Activated naive CD8-positive, alpha-beta T cell treated with anti-CD3 and anti-CD28 coated beads, Interleukin-2, amount 50 U/mL, for 24 hours (primary cell): ENCODE data around the gene UBR1.
A peak's percentile ranks its signal among the peaks of the same experiment; 100 is the strongest.

ENCODE experiments used
- ATAC-seq: fragments of 150-1000 bp; cut with Tn5 transposase; one replicate; pipeline ENCODE4 v1.10.0; 2021
- DNase-seq: peaks from one replicate; pipeline ENCODE4 v3.0.0; 2021
- H3K27ac Mint-ChIP-seq: one replicate; pipeline ENCODE4 v1.8.0; 2021; ENCODE audit warnings: mild to moderate bottlenecking, mixed read lengths
- H3K27me3 Mint-ChIP-seq: one replicate; pipeline ENCODE4 v1.8.0; 2021; ENCODE audit warnings: mixed read lengths
- H3K36me3 Mint-ChIP-seq: one replicate; pipeline ENCODE4 v1.8.0; 2021; ENCODE audit warnings: low read depth, mixed read lengths
- H3K4me1 Mint-ChIP-seq: one replicate; pipeline ENCODE4 v1.8.0; 2021; ENCODE audit warnings: mixed read lengths
- H3K4me3 Mint-ChIP-seq: one replicate; pipeline ENCODE4 v1.8.0; 2021; ENCODE audit warnings: mild to moderate bottlenecking, moderate library complexity, mixed read lengths
- H3K9me3 Mint-ChIP-seq: one replicate; pipeline ENCODE4 v1.8.0; 2021; ENCODE audit warnings: mixed read lengths

Gene UBR1

DNA sequence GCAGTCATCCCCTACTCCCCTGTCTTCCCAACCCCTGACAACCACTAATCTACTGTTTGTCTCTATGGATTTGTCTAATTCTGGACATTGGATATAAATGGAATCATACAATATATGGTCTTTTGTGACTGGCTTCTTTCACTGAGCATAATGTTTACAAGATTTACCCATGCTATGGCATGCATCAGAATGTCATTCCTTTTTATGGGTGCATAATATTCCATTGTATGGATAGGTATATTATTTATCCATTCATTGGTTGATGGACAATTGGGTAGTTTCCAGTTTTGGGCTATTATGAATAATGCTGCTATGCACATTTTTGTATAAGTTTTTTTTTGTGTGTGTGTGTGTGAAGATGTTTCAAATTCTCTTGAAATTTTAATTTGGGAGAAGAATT lies 168.7 kb downstream of the UBR1 start:
- H3K9me3 Mint-ChIP-seq, result no peaks in the 10 kb centered on the region
- no peaks in the 10 kb centered on the region for H3K4me1 Mint-ChIP-seq
- no peak overlapping the region for H3K4me3 Mint-ChIP-seq
- H3K27ac Mint-ChIP-seq, result no peak overlapping the region
- no peaks in the 10 kb centered on the region for H3K27me3 Mint-ChIP-seq
- no peak for DNase-seq
- ATAC-seq, result no peak
- no peaks in the 10 kb centered on the region for H3K36me3 Mint-ChIP-seq

DNA sequence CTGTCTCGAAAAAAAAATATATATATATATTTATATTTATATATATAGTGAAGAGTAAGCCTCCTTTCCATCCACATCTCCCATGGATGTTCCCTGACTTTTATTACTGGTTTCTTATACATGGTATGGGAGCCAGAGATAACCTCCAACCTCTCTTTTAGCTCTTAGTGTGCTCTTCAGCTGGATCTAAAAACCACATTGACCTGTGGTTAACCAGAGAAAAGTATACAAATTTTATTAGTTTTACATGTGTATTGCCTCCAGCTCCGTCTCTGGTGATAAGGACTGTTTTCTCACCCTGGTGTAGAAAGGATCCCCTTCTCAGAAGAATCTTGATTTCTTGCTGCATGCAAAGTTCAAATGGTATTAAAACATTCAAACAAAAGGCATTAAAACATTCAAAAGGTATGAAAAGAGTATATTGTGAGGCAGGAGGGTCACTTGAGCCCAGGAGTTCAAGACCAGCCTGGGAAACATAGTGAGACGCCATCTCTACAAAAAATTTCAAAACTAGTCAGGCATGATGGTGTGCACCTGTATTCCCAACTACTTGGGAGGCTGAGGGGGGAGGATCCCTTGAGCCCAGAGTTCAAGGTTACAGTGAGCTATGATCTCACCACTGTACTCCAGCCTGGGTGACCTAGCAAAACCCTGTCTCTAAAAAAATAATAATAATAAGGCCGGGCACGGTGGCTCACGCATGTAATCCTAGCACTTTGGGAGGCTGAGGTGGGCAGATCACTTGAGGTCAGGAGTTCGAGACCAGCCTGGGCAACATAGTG lies 171.8 kb downstream of the UBR1 start:
- Mint-ChIP-seq H3K27ac (no peak overlapping the region), H3K27me3 (no peaks in the 10 kb centered on the region), H3K36me3 (no peaks in the 10 kb centered on the region), H3K4me3 (no peak overlapping the region), H3K9me3 (no peaks in the 10 kb centered on the region), H3K4me1 (no peaks in the 10 kb centered on the region)
- DNase-seq, result no peak
- ATAC-seq, result no peak

DNA sequence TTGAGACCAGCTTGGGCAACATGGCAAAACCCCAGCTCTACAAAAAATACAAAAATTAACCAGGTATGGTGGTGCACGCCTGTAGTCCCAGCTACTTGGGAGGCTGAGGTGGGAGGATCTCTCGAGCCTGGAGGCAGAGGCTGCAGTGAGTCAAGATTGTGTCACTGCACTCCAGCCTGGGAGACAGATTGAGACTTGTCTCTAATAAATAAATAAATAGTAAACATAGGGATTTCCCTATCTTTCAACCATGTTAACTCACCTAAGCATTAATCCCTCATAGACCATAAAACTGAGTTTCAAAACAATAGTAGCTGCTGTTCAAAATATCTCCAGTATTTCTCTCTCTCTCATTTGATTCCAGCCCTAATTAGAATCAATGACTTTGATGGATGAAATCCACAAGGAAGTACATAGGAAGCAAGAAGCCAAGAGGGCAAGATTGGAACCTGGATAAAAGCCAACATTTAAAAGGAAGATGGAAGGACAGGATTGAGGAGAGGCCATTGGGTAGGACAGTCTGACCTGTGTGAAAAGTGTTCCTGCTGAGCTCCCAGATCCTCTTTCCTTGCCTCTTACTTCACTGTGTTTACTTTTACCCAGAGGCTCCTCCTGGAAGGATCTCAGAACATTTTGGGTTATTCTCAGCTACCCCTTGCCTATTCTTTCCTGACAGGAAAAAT lies 172.9 kb downstream of the UBR1 start:
- no peak for ATAC-seq
- H3K36me3 Mint-ChIP-seq, result no peaks in the 10 kb centered on the region
- no peaks in the 10 kb centered on the region for H3K27me3 Mint-ChIP-seq
- no peak overlapping the region for H3K27ac Mint-ChIP-seq
- no peaks in the 10 kb centered on the region for H3K9me3 Mint-ChIP-seq
- no peaks in the 10 kb centered on the region for H3K4me1 Mint-ChIP-seq
- no peak overlapping the region for H3K4me3 Mint-ChIP-seq
- DNase-seq, result no peak

DNA sequence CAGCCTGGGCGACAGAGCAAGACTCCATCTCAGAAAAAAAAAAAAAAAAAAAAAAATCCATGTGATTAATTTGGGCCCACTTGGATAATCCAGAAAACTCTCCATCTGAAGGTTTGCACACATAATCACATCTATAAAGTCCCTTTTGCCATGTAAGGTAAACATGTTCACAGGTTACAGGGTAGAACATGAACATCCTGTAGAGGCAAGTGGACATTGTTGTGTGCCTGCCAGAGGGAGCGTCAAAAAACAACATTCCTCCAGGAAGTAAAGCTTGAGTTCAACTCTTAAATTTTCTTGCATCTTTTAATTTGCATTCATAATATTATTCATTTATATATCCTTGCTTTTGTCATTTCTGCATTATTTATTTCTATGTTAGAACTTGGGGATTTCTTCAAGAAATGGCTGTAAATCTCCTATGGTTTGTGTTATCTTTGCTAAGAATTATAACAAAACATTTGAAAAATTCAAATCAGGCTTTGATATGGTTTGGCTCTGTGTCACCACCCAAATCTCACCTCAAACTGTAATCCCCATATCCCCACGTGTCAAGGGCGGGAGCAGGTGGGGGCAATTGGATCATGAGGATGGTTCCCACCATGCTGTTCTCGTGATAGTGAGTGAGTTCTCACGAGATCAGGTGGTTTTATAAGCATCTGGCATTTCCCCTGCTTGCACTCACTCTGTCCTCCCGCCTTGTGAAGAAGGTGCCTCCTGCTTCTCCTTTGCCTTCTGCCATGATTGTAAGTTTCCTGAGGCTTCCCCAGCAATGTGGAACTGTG lies 173.9 kb downstream of the UBR1 start:
- no peaks in the 10 kb centered on the region for H3K4me1 Mint-ChIP-seq
- no peak for ATAC-seq
- no peak for DNase-seq
- H3K9me3 Mint-ChIP-seq, result no peaks in the 10 kb centered on the region
- no peak overlapping the region for H3K4me3 Mint-ChIP-seq
- H3K36me3 Mint-ChIP-seq, result no peaks in the 10 kb centered on the region
- H3K27ac Mint-ChIP-seq, result no peak overlapping the region
- no peaks in the 10 kb centered on the region for H3K27me3 Mint-ChIP-seq

DNA sequence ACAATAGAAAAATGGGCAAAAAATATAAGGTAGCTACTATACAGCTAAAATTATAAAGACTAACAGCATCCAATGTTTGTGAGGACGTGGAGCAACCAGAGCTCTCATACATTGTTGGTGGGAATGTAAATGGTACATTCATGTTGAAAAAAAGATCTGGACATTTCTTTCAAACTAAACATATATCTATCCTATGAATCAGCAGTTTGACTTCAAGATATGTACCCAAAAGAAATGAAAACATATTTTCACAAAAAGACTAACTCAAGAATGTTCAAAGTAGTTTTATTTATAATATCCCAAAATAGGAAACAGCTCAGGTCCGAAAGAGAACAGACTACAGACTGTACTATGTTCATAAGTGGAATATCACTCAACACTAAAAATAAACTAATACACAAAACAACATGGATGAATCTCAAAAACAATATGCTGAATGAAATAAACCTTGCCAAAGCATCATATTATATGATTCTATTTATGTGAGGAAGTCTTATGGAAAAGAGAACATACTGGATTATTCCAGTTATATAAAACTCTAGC lies 176.5 kb downstream of the UBR1 start:
- ATAC-seq (no peak), DNase-seq (no peak)
- H3K27me3 Mint-ChIP-seq, result no peaks in the 10 kb centered on the region
- no peak overlapping the region for H3K27ac Mint-ChIP-seq
- no peaks in the 10 kb centered on the region for H3K9me3 Mint-ChIP-seq
- no peaks in the 10 kb centered on the region for H3K36me3 Mint-ChIP-seq
- no peak overlapping the region for H3K4me3 Mint-ChIP-seq
- H3K4me1 Mint-ChIP-seq, result no peaks in the 10 kb centered on the region

DNA sequence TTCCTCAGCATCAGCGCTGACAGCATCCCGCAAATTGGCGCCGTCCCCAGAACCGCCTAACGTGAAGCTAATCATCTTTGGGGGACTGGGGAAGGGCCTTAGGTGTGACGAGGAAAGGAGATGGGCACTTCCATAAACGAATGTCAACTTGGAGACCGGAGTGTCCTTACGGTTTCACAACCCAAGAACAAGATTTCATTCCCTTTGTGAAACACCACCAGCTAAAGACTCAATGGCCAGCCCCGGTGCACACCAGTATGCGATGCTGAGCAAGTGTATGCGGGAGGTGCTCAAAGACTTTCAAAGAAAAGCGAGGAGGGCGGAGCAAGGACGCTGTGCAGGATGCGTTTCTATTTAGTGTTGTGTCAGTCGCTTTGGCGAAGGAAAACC lies 184.5 kb downstream of the UBR1 start:
- no peaks in the 10 kb centered on the region for H3K27me3 Mint-ChIP-seq
- H3K4me1 Mint-ChIP-seq, result peaks cover 29% of the 10 kb centered on the region
- H3K9me3 Mint-ChIP-seq, result no peaks in the 10 kb centered on the region
- peaks cover 1% of the 10 kb centered on the region for H3K36me3 Mint-ChIP-seq
- ATAC-seq (no peak), DNase-seq (peak; percentile 48)
- H3K4me3 Mint-ChIP-seq, result peak overlapping the region; percentile 93
- peak overlapping the region; percentile 96 for H3K27ac Mint-ChIP-seq

DNA sequence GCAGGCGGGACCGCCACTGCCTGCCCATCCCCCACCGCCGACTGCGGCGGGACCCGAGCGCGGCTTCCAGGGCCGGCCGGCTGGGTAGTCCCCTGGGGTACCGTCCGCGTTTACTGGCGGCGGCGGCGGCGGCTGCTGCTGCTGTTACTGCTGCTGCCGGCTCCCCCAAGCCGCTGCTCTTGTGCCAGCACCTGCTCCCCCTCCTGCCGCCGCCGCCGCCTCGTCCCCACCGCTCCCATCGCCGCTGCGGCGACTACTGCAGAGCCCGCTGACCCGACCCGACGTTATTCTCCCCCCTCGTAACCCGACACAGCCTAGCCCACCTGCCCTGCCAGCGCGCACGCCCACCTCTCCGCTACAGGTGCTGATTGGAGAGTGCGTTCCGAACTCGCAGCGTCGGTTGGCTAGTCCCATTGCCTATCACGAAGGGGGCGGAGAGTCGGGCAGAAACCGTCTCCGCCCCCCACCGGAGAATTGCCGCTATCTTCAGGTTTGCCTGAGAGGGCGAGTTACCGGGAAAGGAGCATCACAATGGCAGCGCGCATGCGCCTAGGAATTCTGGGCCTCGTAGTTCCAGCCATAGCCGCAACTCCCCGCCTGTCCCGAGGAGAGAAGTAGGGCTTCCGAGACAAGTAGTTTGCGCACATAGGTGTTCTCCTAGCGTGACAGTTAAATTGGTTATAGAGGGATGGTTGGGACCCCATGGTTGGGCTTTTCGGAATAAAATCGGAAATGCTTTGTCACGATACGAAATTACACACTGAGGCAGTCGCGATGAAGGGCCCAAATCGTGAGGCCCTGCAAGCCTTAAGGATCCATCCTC lies 185.1 kb downstream of the UBR1 start, which contains the start of gene TTBK2:
TSS of gene TTBK2 (minus strand) at position 260 of the 823 bp plus-strand sequence. CDS start 42,161 bp downstream, outside the sequence.
- peak within 1 kb of the TSS; percentile 96 for H3K27ac Mint-ChIP-seq

DNA sequence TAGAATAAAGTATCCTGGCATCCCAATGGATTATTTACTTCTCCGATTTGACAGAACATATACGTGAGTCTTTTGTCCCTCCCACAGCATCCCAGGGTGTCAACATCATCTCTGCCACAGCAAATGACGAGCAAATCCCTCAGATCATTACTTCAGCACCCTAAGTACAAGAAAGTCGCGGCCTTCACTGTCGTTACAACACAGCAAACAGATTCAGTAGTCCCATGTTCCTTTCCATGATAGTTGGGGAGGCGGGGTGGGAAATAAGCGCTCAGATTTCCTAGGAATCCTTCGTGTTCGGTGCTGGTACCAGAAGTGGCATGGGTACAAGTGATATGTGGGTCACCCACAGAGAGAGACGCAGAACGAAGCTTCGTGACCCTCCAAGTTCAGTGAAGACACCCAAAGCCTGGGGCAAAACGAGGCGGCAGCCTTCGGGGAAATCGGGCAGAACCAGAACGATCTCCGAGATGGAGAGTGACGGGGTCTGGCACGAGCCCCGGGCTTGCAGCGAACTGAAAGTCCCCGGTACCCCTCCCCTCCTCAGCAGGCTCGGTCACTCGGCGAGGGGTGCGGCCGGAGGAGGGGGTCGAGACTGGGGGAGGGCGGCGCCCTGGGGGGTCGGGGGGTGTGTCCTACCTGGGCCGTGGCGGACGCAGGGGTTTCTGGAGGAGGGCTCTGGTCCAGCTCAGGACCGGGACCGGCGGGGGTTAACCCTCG lies 185.9 kb downstream of the UBR1 start:
- peaks cover 1% of the 10 kb centered on the region for H3K36me3 Mint-ChIP-seq
- peak overlapping the region; percentile 88 for H3K4me3 Mint-ChIP-seq
- H3K4me1 Mint-ChIP-seq, result peaks cover 38% of the 10 kb centered on the region
- peak overlapping the region; percentile 80 for H3K27ac Mint-ChIP-seq
- no peaks in the 10 kb centered on the region for H3K9me3 Mint-ChIP-seq
- no peaks in the 10 kb centered on the region for H3K27me3 Mint-ChIP-seq
- ATAC-seq (peak; percentile 0), DNase-seq (peak; percentile 50)

More for the DNA sequence above, 185.1 kb downstream of the UBR1 start, which contains the start of gene TTBK2:
- peaks cover 34% of the 10 kb centered on the region for H3K4me1 Mint-ChIP-seq
- H3K27me3 Mint-ChIP-seq, result no peaks in the 10 kb centered on the region
- peaks cover 1% of the 10 kb centered on the region for H3K36me3 Mint-ChIP-seq
- H3K4me3 Mint-ChIP-seq, result peak within 1 kb of the TSS; percentile 93
- DNase-seq, result peak; percentile 98
- peak; percentile 98 for ATAC-seq
- no peaks in the 10 kb centered on the region for H3K9me3 Mint-ChIP-seq

DNA sequence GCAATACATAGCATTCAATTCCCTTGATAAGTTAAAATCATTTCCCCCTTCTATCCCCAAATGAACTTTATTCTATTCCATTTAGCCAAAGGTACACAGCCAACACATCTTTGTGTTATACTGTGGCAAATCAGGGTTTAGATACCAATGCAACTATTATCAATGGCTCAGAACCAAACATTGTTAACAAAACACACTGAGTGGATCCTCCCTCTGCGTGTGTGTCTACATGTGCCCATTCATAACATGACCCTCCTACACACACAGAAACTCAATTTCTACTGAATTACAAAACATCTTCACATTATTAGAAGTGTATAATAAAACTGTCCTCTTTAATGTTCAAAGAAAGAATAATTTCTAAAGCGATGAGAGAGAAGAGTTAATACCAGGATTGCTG lies 186.5 kb downstream of the UBR1 start:
- Mint-ChIP-seq H3K4me1 (peaks cover 42% of the 10 kb centered on the region), H3K4me3 (peak overlapping the region; percentile 88), H3K27ac (no peak overlapping the region), H3K36me3 (peaks cover 1% of the 10 kb centered on the region), H3K27me3 (no peaks in the 10 kb centered on the region), H3K9me3 (no peaks in the 10 kb centered on the region)
- no peak for ATAC-seq
- no peak for DNase-seq

DNA sequence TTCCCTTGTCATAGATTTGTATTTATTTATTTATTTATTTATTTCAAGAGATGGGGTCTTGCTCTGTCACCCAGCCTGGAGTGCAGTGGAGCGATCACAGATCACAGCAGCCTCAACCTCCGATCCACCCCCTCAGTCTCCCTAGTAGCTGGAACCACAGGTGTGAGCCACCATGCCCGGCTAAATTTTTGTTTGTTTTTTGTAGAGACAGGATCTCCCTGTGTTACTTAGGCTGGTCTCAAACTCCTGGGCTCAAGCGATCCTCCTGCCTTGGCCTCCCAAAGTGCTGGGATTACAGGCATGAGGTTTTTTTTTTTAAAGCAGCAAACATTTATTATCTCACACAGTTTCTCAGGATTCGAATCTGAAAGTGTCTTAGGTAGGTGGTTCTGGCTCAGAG lies 187.8 kb downstream of the UBR1 start:
- Mint-ChIP-seq H3K4me3 (no peak overlapping the region), H3K4me1 (peaks cover 42% of the 10 kb centered on the region), H3K27me3 (no peaks in the 10 kb centered on the region), H3K36me3 (peaks cover 1% of the 10 kb centered on the region), H3K9me3 (no peaks in the 10 kb centered on the region), H3K27ac (no peak overlapping the region)
- no peak for DNase-seq
- no peak for ATAC-seq

DNA sequence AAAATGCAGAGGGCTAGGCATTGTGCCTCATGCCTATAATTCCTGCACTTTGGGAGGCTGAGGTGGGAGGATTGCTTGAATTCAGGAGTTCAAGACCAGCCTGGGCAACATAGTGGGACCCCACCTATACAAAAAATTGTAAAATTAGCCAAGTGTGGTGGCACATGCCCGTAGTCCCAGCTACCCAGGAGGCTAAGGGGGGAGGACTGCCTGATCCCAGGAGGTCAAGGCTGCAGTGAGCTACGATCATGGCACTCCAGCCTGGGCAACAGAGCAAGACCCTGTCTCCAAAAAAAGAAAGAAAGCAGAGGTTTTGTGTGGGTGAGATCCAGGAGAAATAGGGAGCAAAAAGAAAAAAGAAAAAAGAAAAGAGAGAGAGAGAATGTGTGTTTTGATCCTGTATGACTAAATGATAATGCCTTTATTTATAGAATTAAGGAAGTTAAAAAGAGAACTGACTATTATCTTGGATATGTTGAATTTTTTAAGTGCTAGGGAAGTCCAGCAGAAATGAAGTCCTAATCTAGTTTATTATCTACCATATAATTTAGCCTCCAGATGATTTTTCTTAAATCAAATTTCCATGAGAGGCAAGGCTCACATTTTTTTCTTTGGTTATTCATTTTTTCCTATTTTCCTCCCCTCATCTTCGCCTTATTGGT lies 190.1 kb downstream of the UBR1 start:
- peaks cover 33% of the 10 kb centered on the region for H3K4me1 Mint-ChIP-seq
- ATAC-seq, result no peak
- peaks cover under 1% of the 10 kb centered on the region for H3K36me3 Mint-ChIP-seq
- H3K27me3 Mint-ChIP-seq, result no peaks in the 10 kb centered on the region
- H3K4me3 Mint-ChIP-seq, result no peak overlapping the region
- DNase-seq, result no peak
- no peaks in the 10 kb centered on the region for H3K9me3 Mint-ChIP-seq
- H3K27ac Mint-ChIP-seq, result peak overlapping the region; percentile 59

DNA sequence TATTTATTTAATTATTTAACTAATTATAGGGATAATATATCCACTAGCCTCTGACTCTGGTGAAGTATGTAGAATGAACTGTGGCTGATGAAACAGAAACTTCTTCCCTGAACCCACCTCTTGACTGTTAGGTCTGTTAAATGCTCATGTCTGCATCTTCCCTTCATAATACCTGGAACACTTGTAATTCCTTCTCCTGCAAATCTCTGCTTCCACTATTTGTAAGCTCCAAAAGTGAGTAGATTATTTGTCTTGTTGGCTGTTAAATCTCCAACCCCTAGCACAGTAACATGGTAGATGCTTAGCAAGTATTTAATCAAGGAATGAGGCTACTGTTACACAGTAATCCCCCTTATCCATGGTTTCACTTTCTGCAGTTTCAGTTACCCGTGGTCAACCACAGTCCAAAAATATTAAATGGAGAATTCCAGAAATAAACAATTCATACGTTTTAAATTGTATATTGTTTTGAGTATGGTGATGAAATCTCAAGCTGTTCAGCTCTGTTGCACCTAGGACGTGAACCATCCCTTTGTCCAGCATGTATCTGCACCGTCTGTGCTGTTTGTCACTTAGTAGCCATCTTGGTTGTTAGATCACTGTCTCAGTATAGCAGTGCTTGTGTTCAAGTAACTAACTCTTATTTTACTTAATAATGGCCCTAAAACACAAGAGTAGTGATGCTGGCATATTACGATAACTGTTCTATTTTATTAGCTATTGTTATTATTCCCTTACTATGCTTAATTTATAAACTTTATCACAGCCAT lies 190.9 kb downstream of the UBR1 start:
- Mint-ChIP-seq H3K27ac (no peak overlapping the region), H3K9me3 (no peaks in the 10 kb centered on the region), H3K4me1 (peaks cover 32% of the 10 kb centered on the region), H3K36me3 (no peaks in the 10 kb centered on the region), H3K27me3 (no peaks in the 10 kb centered on the region), H3K4me3 (no peak overlapping the region)
- peak; percentile 44 for ATAC-seq
- DNase-seq, result no peak
